HCT116 (cell line): ENCODE results near the gene TMEM132A. TPM values are rescaled to one million over a fixed set of nuclear protein-coding genes. Genes with fewer than 3 reads are reported as not detected.

ENCODE experiments used
- JUND ChIP-seq: IDR thresholded peaks from 2 replicates; pipeline ENCODE4 v1.6.1; 2012
- total RNA-seq: library from RNA; stranded (reverse); gene quantifications from one replicate; pipeline ENCODE4 v1.2.1, GENCODE V29; 2021; ENCODE audit not compliant: unreplicated experiment
- TF ChIP-seq, protein P1 (sequence below), 3 experiments: fragments of 200-600 bp in 1 of 3; sonication (generic) in 1 of 3; IDR thresholded peaks in 2 of 3; conservative IDR thresholded peaks in 1 of 3; 2 replicates each; pipeline ENCODE4 v1.5.1; 2012 to 2017; ENCODE audit warnings: low read depth in 2 of 3, low read length in 2 of 3, antibody characterized with exemption in 1 of 3, borderline replicate concordance in 1 of 3, control low read depth in 1 of 3, mild to moderate bottlenecking in 1 of 3, mixed read lengths in 1 of 3, mixed run types in 1 of 3, moderate library complexity in 1 of 3; ENCODE audit not compliant: insufficient read depth in 1 of 3
- TF ChIP-seq, protein P2 (sequence below): IDR thresholded peaks from 2 replicates; pipeline ENCODE4 v1.6.1; 2012

TMEM132A gene
- total RNA-seq, 1 experiment from 2014 or later = 120 TPM

DNA sequence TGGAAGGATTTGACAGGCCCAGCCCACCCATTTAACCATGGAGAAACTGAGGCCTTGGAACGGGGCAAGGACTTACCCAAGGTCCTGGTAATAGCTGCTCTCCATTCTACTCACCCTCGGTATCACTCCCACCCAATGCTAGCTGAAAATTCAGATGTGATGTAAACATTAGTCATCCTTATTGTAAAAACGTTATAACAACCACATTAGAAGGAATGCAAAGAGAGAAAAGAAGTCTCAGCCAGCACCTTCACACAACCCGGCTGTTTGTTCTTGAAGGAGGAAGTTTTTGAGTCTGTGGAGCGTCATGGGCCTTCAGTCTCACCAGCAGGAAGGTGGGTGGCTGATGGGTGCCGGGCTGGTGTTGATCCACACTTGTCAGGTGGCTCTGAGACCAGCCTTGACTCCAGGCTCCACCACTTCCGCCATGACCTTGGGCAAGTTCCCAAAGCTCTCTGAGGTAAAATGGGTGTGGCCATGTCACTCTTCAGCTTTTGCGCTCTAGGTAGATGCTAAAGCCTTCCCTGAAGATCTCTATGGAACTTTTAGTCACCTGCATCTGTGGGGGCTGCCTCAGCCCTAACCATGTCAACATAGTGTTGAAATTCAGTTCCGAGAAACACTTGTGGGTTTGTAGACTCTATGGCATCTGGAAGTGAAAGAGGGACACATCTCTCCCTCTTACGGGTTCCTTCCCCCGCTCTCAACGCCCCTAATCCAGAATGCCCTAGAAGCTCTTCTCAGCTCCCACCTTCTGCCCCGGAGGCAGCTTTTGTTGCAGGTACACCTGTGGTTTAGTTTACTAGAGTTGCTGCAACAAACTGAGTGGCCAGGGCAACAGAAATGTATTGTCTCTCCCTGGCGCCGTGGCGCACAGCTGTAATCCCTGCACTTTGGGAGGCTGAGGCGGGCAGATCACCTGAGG is 62.0 kb downstream of the TMEM132A start (continued):
- TF ChIP-seq, protein P1, sequence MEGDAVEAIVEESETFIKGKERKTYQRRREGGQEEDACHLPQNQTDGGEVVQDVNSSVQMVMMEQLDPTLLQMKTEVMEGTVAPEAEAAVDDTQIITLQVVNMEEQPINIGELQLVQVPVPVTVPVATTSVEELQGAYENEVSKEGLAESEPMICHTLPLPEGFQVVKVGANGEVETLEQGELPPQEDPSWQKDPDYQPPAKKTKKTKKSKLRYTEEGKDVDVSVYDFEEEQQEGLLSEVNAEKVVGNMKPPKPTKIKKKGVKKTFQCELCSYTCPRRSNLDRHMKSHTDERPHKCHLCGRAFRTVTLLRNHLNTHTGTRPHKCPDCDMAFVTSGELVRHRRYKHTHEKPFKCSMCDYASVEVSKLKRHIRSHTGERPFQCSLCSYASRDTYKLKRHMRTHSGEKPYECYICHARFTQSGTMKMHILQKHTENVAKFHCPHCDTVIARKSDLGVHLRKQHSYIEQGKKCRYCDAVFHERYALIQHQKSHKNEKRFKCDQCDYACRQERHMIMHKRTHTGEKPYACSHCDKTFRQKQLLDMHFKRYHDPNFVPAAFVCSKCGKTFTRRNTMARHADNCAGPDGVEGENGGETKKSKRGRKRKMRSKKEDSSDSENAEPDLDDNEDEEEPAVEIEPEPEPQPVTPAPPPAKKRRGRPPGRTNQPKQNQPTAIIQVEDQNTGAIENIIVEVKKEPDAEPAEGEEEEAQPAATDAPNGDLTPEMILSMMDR (IDR thresholded peaks at IDR 0.05 in 2 of 3, conservative IDR thresholded peaks at IDR 0.05 in 1 of 3; ENCODE audit: borderline replicate concordance in 1 of 3, insufficient read depth in 1 of 3, low read depth in 2 of 3, low read length in 2 of 3) = no peak
- TF ChIP-seq, protein P2, sequence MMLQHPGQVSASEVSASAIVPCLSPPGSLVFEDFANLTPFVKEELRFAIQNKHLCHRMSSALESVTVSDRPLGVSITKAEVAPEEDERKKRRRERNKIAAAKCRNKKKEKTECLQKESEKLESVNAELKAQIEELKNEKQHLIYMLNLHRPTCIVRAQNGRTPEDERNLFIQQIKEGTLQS = no peak
- TF ChIP-seq JUND = no peak

Other genes starting within 250 kb of the TMEM132A start
- gene MS4A8, start 224.8 kb upstream of the TMEM132A start, total RNA-seq = 0.17 TPM
- gene MS4A18, start 199.7 kb upstream of the TMEM132A start, total RNA-seq = not detected
- 1.5 TPM for gene MS4A15, start 167.6 kb upstream of the TMEM132A start, total RNA-seq
- gene MS4A10, start 139.1 kb upstream of the TMEM132A start, total RNA-seq = not detected
- 69.6 TPM for gene CCDC86, start 82.3 kb upstream of the TMEM132A start, total RNA-seq
- gene PTGDR2, start 68.5 kb upstream of the TMEM132A start, total RNA-seq = 0.12 TPM
- not detected for gene ZP1, start 56.9 kb upstream of the TMEM132A start, total RNA-seq
- 156 TPM for gene PRPF19, start 17.9 kb upstream of the TMEM132A start, total RNA-seq
- 44.4 TPM for gene TMEM109, start 10.3 kb upstream of the TMEM132A start, total RNA-seq
- gene SLC15A3, start 27.7 kb downstream of the TMEM132A start, total RNA-seq = not detected
- 1.4 TPM for gene CD6, start 47.2 kb downstream of the TMEM132A start, total RNA-seq
- gene CD5, start 178.0 kb downstream of the TMEM132A start, total RNA-seq = 0.22 TPM
- gene VPS37C, start 237.0 kb downstream of the TMEM132A start, total RNA-seq = 23.1 TPM